IgD-negative memory B cell (primary cell): ENCODE data around the gene SNRPB2. TPM values are rescaled to one million over a fixed set of nuclear protein-coding genes. Genes with fewer than 3 reads are reported as not detected.
A peak's percentile ranks its signal among the peaks of the same experiment; 100 is the strongest.

Experiments used
- H3K27ac Mint-ChIP-seq, 3 donors: one replicate each; pipeline ENCODE4 v1.8.0; 2020 to 2022; ENCODE audit warnings: mild to moderate bottlenecking in 3 of 3, mixed read lengths in 3 of 3, moderate library complexity in 1 of 3
- H3K27me3 Mint-ChIP-seq: one replicate; pipeline ENCODE4 v1.8.0; 2021; ENCODE audit warnings: mixed read lengths
- H3K36me3 Mint-ChIP-seq: one replicate; pipeline ENCODE4 v1.8.0; 2020; ENCODE audit warnings: mild to moderate bottlenecking, mixed read lengths
- H3K4me1 Mint-ChIP-seq, 3 donors: one replicate each; pipeline ENCODE4 v1.8.0; 2020 to 2022; ENCODE audit warnings: mixed read lengths in 3 of 3, mild to moderate bottlenecking in 1 of 3
- H3K4me3 Mint-ChIP-seq, 4 donors: one replicate each; pipeline ENCODE4 v1.8.0; 2020 to 2022; ENCODE audit warnings: mild to moderate bottlenecking in 4 of 4, mixed read lengths in 4 of 4, moderate library complexity in 3 of 4
- H3K9me3 Mint-ChIP-seq, 3 donors: one replicate each; pipeline ENCODE4 v1.8.0; 2020 to 2021; ENCODE audit warnings: mixed read lengths in 3 of 3, mild to moderate bottlenecking in 1 of 3
- polyA plus RNA-seq: library from polyadenylated mRNA; unstranded; fragments of 300-500 nt; fragmentation: Illumina TruSeq; gene quantifications from one replicate; pipeline ENCODE4 v1.2.3, GENCODE V29; 2021

The SNRPB2 gene
- polyA plus RNA-seq = 82.4 TPM

DNA sequence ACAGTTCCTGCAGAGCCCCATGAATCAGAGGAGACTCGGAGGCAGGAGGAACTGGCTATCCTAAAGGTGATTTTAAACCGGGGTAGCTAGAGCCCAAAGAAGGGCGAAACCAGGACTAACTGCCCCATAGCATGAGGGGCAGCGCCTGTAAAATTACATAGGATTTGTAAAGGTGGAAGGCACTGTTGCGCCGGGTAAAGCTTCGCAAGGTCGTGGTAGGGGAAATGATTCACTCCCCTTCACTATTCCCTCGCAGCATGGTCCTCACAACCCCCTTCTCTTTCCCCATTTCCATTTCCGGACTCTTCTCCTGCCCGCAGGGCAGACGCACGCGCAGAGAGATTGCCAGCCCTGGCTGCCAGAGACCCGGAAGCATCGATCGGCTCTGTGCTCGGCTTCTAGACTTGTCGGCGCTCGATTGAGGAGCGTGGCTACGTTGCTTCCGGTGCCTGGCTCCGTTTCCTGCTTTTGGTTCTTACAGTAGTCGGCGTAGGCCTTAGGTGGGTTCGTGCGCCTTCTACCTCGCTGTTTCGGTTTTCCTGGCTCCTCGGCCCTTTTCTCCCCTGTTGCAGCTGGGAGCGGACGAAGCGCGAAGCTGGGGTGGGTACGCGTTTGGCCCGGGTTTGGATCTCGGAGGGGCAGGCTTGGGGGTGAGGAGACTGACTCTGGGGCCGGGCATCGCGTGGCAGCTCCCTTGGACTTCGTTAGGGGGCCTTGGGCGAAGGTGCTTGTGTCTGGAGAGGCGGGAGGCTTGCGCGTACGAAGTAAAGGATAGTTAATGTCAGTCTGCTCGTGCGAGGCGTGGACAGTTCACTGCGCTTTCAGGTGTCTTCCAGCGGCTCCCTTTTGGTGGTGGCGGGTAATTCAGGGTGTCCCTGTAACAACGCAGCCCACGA lies at the start of gene SNRPB2:
SNRPB2 (plus strand) TSS at position 462 of the 896 bp plus-strand sequence. CDS start 1,677 bp downstream, outside the sequence.
- H3K27me3 Mint-ChIP-seq = peaks cover 21% of the 10 kb centered on the region
- H3K4me1 Mint-ChIP-seq = peaks cover 25 to 28% (median 26%) of the 10 kb centered on the region in 3 donors
- peaks cover 4 to 13% (median 5%) of the 10 kb centered on the region in 3 donors for H3K9me3 Mint-ChIP-seq

DNA sequence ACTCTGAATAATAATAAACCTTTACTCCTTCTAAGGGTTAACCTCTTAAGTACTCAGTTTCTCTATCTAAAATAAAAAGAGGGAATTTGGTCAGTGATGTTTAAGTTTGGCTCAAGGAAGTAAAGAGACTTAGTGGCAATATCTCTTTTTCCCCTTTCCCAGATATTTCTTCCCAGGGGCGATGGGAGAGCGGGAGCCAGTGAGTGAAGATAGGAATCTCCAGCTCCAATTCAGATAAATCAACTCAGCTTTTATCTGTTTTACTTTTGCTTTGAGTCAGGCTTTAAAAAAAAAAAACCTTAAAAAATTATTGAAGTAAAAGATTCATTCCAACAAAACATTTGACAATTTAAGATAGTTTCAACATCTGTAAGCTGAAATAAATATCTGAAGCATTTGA lies 45.4 kb upstream of the SNRPB2 start:
- peaks cover 5% of the 10 kb centered on the region for H3K27me3 Mint-ChIP-seq
- H3K4me3 Mint-ChIP-seq = no peak overlapping the region
- no peaks in the 10 kb centered on the region for H3K36me3 Mint-ChIP-seq
- H3K4me1 Mint-ChIP-seq = no peaks in the 10 kb centered on the region
- no peak overlapping the region for H3K27ac Mint-ChIP-seq
- H3K9me3 Mint-ChIP-seq = no peaks in the 10 kb centered on the region

More for the DNA sequence above, at the start of gene SNRPB2:
- H3K36me3 Mint-ChIP-seq = peaks cover 9% of the 10 kb centered on the region
- H3K4me3 Mint-ChIP-seq = peak within 1 kb of the TSS; percentile 98 to 100 (median 100)
- H3K27ac Mint-ChIP-seq = peak within 1 kb of the TSS; percentile 91 to 100 (median 100)

DNA sequence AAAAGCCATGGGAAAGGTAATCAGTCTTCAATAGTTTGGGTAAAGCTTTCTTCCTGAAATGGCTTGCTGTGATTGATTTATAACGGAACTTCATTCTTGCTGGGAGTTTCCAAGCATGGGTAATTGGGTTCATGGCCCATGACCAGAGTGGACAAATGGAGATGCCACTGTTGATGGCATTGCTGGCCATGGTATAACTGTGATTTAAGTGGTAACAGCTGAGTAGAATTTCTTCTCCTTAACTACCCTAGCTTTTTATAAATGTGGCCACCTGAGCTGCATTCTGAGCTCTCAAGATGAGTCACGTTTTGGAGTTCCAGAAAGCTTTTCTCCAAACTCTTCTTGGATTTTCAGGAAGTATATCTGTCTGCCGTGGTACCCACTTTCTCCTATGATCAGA lies 39.9 kb upstream of the SNRPB2 start:
- Mint-ChIP-seq H3K27ac (no peak overlapping the region), H3K9me3 (no peaks in the 10 kb centered on the region), H3K4me1 (no peaks in the 10 kb centered on the region), H3K36me3 (no peaks in the 10 kb centered on the region), H3K27me3 (peaks cover 7% of the 10 kb centered on the region), H3K4me3 (no peak overlapping the region)

DNA sequence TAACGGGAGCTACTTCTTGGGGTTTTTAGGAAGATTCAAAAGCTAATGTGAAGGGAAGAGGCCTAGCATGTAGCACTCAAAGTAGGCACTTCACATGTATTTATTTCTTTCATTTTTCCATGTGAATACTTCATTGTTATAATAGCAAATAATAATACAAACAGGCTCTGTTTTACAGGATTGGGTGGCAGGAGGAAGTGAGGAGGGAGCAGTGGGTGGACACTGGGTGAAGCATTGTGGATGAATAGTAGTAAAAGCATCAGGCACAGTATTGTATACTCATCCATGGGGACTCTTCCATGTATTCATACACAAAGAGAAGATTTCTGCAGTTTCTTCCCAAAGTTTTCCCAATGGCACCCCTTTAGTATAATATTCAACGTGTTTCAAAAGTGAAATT lies 38.4 kb upstream of the SNRPB2 start:
- no peaks in the 10 kb centered on the region for H3K36me3 Mint-ChIP-seq
- no peak overlapping the region for H3K27ac Mint-ChIP-seq
- no peaks in the 10 kb centered on the region for H3K4me1 Mint-ChIP-seq
- no peaks in the 10 kb centered on the region for H3K9me3 Mint-ChIP-seq
- peaks cover 7% of the 10 kb centered on the region for H3K27me3 Mint-ChIP-seq
- H3K4me3 Mint-ChIP-seq = no peak overlapping the region

DNA sequence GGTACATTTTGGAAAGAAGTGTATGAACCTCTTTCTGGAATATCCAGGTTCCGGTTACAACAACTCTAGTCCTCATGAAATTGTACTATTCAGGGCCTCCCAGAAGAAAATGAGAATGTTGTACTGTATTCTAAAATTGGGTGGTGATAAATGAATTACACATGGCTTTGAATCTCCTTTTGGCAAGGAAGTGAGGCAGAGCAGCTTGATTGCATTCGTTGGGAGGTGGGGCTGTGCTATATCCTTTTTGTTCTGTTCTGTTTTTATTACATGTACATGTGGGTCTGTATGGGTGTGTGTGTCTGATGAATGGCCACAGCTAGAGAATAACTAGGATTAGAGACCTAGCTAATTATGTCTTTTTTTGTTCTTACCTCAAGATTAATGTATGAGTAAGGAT lies 37.8 kb upstream of the SNRPB2 start:
- no peaks in the 10 kb centered on the region for H3K36me3 Mint-ChIP-seq
- H3K9me3 Mint-ChIP-seq = no peaks in the 10 kb centered on the region
- H3K27ac Mint-ChIP-seq = no peak overlapping the region
- H3K27me3 Mint-ChIP-seq = peaks cover 7% of the 10 kb centered on the region
- no peaks in the 10 kb centered on the region for H3K4me1 Mint-ChIP-seq
- H3K4me3 Mint-ChIP-seq = no peak overlapping the region

DNA sequence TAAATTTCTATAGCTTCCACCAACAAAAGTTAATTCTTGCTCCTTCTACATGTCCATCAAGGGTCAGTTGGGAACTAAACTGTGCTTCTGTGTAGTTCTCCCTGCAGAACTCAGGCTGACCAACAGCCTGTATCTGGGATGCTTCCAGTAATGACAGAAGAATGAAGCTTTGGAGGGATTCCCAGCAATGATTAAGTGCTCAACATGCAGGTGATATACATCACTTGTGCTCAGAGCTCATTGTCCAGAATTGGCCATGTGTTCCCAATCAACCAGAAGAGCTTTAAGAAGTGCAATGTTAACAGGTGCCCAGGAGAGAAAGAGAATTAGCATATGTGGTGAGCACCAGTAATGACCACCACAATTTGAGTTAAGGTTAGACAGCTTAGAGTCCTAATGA lies 37.4 kb upstream of the SNRPB2 start:
- peaks cover 8% of the 10 kb centered on the region for H3K27me3 Mint-ChIP-seq
- H3K9me3 Mint-ChIP-seq = no peaks in the 10 kb centered on the region
- no peaks in the 10 kb centered on the region for H3K36me3 Mint-ChIP-seq
- no peaks in the 10 kb centered on the region for H3K4me1 Mint-ChIP-seq
- H3K4me3 Mint-ChIP-seq = no peak overlapping the region
- H3K27ac Mint-ChIP-seq = no peak overlapping the region

DNA sequence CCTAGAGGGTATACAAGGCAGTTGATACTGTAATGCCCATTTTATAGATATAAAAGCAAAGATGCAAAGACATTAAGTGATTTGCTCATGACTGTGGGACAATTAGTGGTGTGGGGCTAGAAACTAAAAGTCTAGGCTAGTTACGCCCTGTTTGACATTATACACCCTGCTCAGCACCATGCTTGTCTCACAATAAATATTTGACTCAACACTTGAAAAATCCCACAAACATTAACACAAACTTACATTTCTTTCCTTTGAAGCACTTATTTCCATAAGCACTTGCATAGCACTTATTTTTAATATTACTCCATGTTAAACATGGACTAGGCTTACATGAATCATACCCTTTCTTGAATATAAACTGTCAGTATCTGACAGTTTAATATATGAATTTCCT lies 36.5 kb upstream of the SNRPB2 start:
- Mint-ChIP-seq H3K4me3 (no peak overlapping the region), H3K27ac (no peak overlapping the region), H3K4me1 (peaks cover 0 to 3% (median 0%) of the 10 kb centered on the region in 3 donors), H3K36me3 (no peaks in the 10 kb centered on the region), H3K9me3 (no peaks in the 10 kb centered on the region), H3K27me3 (peaks cover 14% of the 10 kb centered on the region)

DNA sequence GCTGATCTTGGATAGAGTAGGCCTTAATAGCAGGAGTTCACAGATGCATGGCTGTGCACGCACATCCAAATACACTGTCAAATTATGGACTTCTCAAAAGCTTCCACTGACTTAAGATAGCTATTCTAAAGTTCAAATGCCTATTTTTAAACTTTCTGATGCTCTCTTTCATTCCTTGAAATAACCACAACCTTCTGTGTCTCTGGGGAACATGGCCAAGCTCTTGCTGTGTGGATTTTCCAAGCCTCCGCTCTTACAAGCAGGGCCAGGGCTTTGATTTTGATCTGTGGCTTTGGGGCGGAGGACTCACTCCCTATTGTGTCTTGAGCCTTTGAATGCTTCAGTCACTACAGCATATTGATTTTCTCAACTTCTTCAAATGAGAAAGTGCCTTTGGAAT lies 35.7 kb upstream of the SNRPB2 start:
- H3K4me3 Mint-ChIP-seq = no peak overlapping the region
- no peaks in the 10 kb centered on the region for H3K9me3 Mint-ChIP-seq
- peaks cover 17% of the 10 kb centered on the region for H3K27me3 Mint-ChIP-seq
- H3K36me3 Mint-ChIP-seq = no peaks in the 10 kb centered on the region
- no peak overlapping the region for H3K27ac Mint-ChIP-seq
- H3K4me1 Mint-ChIP-seq = peaks cover 0 to 3% (median 0%) of the 10 kb centered on the region in 3 donors

DNA sequence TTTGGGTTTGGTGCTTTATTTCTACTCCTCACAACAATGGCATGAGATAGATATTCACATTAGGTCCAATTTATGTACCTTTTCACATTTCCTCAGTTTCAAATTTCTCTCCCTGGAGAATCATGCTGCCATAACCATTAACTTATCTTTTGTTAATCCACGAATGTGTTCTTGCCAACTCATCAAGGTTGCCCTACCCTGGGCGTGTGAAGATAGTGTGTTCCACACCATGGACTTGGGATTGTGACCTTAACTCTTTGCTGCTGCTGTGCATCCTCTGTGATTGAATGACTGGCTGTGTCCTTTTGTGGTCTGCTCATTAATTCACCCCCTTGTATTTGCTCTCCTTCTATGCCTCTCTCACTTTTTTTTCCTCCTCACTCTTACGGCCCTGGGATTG lies 34.2 kb upstream of the SNRPB2 start:
- H3K9me3 Mint-ChIP-seq = no peaks in the 10 kb centered on the region
- peaks cover 0 to 3% (median 0%) of the 10 kb centered on the region in 3 donors for H3K4me1 Mint-ChIP-seq
- H3K36me3 Mint-ChIP-seq = no peaks in the 10 kb centered on the region
- no peak overlapping the region for H3K4me3 Mint-ChIP-seq
- H3K27me3 Mint-ChIP-seq = peaks cover 14% of the 10 kb centered on the region
- H3K27ac Mint-ChIP-seq = no peak overlapping the region

DNA sequence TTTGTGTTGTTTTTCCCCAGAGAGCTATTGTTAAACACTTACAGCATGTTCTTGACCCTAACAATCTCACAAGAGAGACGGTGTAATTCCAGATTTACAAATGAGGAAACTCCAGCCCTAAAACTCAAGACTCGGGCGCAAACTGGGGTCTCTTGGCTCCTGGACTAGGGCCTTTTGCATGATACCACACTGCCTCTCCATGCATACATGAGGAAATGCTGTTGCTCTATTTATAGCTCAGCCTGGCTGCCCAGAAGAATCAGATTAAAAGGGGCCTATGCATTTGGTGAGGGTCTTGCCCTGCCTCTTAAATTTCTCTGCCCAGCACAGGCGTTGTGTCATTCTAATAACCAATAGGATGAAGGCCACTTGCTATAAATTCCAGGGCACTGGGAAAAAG lies 30.5 kb upstream of the SNRPB2 start:
- no peak overlapping the region for H3K27ac Mint-ChIP-seq
- H3K9me3 Mint-ChIP-seq = no peaks in the 10 kb centered on the region
- peaks cover 0 to 3% (median 0%) of the 10 kb centered on the region in 3 donors for H3K4me1 Mint-ChIP-seq
- no peak overlapping the region for H3K4me3 Mint-ChIP-seq
- H3K27me3 Mint-ChIP-seq = peaks cover 13% of the 10 kb centered on the region
- no peaks in the 10 kb centered on the region for H3K36me3 Mint-ChIP-seq

DNA sequence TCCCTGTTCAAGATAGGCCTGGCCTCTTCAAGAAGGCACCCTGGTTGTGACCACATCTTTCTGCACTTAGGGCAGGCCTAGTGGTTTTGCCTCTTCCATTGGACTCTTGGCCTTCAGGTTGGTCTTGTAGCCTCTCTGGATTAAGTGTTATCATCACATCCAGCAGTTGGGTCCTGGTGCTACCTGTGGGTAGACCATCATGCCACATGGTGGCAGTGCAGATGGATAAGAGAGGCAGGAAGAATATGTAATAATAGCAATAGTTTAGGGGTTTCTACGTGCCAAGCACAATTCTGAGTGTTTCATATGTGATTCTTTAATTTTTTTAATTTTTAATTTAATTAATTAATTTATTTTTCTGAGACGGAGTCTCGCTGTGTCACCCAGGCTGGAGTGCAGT lies 28.5 kb upstream of the SNRPB2 start:
- H3K27me3 Mint-ChIP-seq = peaks cover 18% of the 10 kb centered on the region
- peaks cover 0 to 3% (median 0%) of the 10 kb centered on the region in 3 donors for H3K4me1 Mint-ChIP-seq
- no peak overlapping the region for H3K4me3 Mint-ChIP-seq
- no peak overlapping the region for H3K27ac Mint-ChIP-seq
- peaks cover 3 to 11% (median 7%) of the 10 kb centered on the region in 3 donors for H3K9me3 Mint-ChIP-seq
- H3K36me3 Mint-ChIP-seq = no peaks in the 10 kb centered on the region

DNA sequence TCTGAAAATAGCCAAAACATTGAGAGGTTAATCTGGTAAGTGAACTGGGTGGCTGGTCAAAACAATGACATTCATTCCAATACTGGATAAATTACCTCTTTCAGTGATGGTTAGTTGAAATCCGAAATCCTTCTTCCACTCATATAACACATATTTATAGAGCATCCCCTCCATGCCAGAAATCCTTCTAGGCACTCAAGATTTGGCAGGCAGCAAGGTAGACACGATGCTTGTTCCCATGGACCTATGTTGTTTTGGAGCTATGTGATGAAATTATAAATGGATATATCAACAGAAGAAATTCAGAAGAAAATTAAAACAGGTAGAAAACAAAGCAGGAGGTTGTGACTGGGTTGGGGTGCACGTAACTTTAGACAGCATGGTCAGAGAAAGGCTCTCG lies 26.3 kb upstream of the SNRPB2 start:
- Mint-ChIP-seq H3K27ac (no peak overlapping the region), H3K4me3 (no peak overlapping the region), H3K27me3 (peaks cover 13% of the 10 kb centered on the region), H3K4me1 (peaks cover 3 to 5% (median 3%) of the 10 kb centered on the region in 3 donors), H3K36me3 (no peaks in the 10 kb centered on the region), H3K9me3 (peaks cover 7 to 19% (median 9%) of the 10 kb centered on the region in 3 donors)

DNA sequence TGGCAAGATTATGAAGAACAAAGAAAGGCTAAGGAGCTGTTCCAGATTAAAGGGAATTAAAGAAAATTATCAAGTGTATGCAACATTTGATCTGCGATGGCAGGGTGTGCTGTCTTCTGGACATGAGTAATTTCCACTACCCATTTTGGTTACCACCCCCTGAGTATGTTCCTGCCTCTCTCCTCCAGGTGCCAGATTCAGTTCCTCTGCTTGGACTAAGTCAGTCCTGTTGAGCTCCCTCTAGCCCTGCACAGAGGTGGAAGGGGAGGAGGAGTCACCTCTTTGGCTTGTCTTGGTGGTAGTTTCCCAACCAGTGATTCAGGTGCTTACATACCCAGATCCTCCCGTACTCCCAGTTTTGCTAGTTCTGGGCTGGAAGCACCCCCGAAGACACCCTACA lies 22.2 kb upstream of the SNRPB2 start:
- Mint-ChIP-seq H3K4me3 (no peak overlapping the region), H3K27me3 (peaks cover 14% of the 10 kb centered on the region)

DNA sequence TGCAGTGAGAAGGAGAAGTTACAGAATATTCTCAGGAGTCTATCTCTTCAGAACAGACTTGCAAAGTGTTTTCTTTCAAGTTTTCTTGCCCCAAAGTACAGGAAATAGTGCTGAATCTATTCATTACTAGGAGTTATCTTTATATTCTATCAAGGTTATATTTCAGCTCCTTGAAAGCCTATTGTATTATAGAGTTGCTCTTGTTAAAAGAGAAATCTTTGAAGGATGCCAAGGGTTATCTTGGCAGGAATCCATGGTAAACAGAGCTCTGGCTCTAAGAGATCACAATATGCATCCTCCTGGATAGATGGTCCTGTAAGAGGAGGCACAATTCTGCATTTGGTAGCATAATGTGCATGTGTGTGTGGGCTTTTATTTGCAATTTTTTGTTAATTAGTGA lies 21.2 kb upstream of the SNRPB2 start:
- Mint-ChIP-seq H3K4me1 (peaks cover 3 to 13% (median 5%) of the 10 kb centered on the region in 3 donors), H3K36me3 (no peaks in the 10 kb centered on the region), H3K27ac (no peak overlapping the region), H3K9me3 (peaks cover 7 to 19% (median 9%) of the 10 kb centered on the region in 3 donors), H3K4me3 (no peak overlapping the region), H3K27me3 (peaks cover 14% of the 10 kb centered on the region)

More for the DNA sequence above, 22.2 kb upstream of the SNRPB2 start:
- H3K36me3 Mint-ChIP-seq = no peaks in the 10 kb centered on the region
- peaks cover 7 to 19% (median 9%) of the 10 kb centered on the region in 3 donors for H3K9me3 Mint-ChIP-seq
- peaks cover 3 to 13% (median 5%) of the 10 kb centered on the region in 3 donors for H3K4me1 Mint-ChIP-seq
- no peak overlapping the region for H3K27ac Mint-ChIP-seq

DNA sequence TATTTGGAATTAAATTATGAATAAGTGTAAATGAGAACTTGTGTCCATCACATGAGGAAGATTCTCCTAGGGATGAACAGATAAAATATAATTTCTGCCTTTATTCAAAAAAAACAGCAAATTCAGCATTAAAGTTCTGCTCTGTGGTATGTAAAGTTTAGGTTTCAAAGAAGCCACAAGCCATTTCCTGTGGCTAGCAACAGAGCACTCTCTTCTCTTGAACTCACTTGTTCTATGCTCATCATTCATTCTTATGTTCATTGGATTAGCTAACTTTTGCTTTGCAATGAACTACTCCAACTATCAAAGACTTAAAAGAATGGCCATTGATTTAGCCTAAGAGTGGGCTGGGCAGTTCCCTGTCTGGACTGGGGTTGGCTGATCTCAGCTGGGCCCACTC lies 20.8 kb upstream of the SNRPB2 start:
- Mint-ChIP-seq H3K36me3 (no peaks in the 10 kb centered on the region), H3K27me3 (peaks cover 14% of the 10 kb centered on the region), H3K9me3 (peaks cover 7 to 19% (median 9%) of the 10 kb centered on the region in 3 donors), H3K27ac (no peak overlapping the region), H3K4me1 (peaks cover 3 to 13% (median 5%) of the 10 kb centered on the region in 3 donors), H3K4me3 (peak overlapping the region in 1 of 4 donors; percentile 24)

DNA sequence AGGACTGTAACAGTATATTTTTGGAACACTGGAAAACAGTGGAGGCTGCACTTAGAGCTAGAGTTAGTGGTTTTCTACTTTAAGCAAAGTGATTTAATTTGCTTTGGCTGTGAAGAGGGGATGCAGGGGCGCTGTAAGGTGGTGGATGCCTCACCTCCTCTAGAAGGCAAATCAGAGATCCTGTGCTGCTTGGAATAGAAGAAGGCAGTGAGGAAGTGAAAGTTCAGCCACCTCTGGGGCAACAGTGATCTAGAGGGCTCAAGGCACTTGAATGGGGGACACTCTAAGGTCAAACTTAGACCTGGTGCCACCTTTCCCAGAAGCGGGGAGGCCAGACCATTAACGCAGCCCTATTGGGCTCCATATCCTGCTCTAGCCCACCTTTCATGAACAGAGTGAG lies 19.0 kb upstream of the SNRPB2 start:
- H3K4me3 Mint-ChIP-seq = peak overlapping the region in 1 of 4 donors; percentile 36
- H3K4me1 Mint-ChIP-seq = peaks cover 3 to 13% (median 5%) of the 10 kb centered on the region in 3 donors
- peaks cover 15% of the 10 kb centered on the region for H3K27me3 Mint-ChIP-seq
- no peak overlapping the region for H3K27ac Mint-ChIP-seq
- H3K36me3 Mint-ChIP-seq = no peaks in the 10 kb centered on the region
- H3K9me3 Mint-ChIP-seq = peaks cover 0 to 8% (median 6%) of the 10 kb centered on the region in 3 donors
